GM12892 (cell line): ENCODE results near the gene MRM2.

ENCODE experiments used
- POLR2A ChIP-seq: IDR thresholded peaks from 2 replicates; pipeline ENCODE4 v1.6.1; 2011; ENCODE audit warnings: low read depth, low read length, control low read depth
- POLR2AphosphoS5 ChIP-seq: IDR thresholded peaks from 2 replicates; pipeline ENCODE4 v1.6.1; 2011; ENCODE audit warnings: low read depth, low read length, control low read depth
- TAF1 ChIP-seq: IDR thresholded peaks from 2 replicates; pipeline ENCODE4 v1.6.1; 2011; ENCODE audit warnings: low read depth, mild to moderate bottlenecking, control low read depth, low read length, borderline replicate concordance

DNA sequence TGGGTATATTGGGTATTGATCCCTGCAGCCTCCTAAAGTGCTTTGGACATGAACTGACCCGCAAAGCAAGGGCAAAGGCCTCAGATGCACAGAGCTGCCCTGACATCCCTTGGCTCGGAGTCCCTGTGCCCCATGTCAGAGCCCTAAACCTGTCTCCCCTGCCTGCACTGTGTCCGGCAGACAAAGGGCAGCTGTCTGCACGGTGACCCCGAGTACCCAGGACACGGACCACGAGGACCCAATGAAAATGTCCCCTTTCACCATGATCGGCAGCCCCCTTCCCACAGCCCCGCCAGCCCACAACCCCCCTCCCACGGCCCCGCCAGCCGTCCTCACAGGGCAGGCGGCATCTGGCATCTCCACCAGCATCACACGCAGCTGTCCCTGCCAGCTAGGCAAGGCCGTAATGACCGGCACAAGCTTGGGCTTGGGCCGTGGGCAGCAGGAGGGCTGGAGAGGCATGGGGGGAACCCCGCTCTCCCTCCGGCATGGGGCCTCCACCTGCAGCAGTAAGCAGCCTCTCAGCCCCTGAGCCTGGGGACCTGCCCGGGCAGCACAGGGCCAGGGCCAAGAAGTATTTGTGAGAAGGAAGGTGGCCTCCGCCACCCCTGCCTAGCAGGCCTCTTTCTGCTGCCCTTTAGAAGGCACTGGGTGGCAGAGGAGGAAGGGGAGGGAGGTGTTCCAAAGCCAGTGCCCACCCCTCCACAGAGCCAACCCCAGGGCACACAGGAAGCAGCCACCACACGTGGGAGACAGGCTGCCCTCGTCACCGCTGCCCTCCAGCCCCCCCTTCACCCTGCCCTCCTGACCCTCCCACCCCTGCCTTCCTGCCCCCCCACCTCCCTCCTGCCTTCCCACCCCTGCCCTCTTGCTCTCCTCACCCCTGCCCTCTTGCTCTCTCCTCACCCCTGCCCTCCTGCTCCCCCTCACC is 10.1 kb upstream of the MRM2 start:
- TF ChIP-seq POLR2A = no peak
- no peak for TF ChIP-seq TAF1
- TF ChIP-seq POLR2AphosphoS5 = no peak; the same call in 1 of the 2 replicates
